Measurements from ENCODE around the gene METTL23.

The METTL23 gene, protein sequence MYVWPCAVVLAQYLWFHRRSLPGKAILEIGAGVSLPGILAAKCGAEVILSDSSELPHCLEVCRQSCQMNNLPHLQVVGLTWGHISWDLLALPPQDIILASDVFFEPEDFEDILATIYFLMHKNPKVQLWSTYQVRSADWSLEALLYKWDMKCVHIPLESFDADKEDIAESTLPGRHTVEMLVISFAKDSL

DNA sequence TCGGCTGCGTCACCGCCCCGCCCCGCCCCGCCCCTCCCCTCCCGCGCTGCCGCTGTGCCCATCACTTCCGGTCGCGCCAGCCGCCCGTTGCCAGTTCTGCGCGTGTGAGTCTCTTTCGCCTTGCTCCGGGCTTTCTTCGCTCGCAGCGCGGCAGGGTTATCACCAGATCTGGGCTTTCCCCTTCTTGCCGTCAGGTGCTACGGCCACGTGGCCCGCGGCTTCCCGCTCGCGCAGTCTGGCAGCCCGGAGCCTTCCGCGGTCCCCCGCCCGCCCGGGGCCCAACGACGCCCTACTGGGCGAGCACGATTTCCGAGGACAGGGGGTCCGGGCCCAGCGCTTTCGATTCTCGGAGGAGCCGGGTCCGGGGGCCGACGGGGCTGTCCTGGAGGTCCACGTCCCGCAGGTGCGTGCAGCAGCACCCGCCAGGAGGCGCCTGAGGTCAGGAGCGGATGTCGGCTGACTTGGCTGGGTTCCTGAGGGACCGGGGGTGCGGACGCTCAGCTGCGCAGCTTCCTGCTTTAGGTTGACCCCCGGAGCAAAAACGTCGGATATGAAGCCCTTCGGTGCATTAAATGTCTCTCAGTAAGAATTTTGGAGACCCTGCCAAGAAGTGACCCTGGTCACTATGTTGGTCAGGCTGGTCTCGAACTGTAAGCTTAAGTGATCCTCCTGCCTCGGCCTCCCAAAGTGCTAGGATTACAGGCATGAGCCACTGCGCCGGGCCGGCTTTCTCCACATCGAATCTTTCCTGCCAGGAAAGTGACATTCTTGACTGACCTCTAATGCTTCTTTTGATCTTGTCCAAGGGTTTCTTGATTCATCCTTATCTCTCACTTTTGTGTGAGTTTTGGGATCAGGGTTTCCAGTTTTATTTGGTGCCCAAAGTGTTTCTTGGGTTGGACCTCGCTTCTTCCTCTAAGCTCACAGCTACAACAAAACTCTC is at the start of gene METTL23:
Gene METTL23, plus strand, starts transcription at position 64 of the 943 bp plus-strand sequence. CDS start 2,872 bp downstream, outside the sequence.
- peak; percentile 62 for DNase-seq (ENCODE audit: low spot score)

DNA sequence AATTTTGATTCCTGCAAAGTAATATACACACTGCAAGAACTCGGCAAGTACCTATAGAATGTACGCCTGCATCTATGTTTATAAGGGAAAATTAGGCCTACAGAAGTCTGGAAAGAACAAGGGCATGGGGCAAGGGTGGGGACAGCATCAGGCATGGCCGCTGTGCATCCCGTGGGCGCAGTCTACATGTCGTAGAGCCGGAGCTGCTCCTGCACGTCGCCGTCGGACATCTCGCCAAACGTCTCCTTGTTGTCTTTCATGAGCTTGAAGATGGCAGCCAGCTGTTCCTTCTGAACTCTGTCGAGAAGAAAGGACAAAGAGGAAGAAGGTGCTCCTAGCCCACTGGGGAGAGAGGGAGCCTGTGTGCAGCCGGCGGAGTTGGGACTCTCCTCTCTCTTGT is 49.2 kb upstream of the METTL23 start:
- no peak for DNase-seq (ENCODE audit: low spot score)

DNA sequence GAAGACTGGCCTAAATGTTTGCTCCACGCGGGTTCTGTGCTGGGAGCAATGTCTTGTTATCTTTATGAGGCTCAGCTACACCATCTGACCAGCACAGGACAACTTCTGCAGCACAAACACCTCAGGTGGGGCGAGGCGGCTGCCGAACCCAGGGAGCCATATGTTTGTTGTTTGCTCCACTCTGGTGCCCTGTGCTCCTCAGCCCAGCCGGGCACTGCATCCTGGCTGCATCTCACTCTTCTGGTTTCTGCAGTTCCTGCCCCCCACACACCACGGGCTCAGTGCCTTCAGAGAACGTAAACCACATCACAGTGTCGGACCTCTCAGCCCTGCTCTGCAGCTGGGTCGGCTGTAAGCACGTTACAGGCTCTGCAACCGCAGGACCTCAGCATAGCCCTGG is 48.3 kb upstream of the METTL23 start:
- DNase-seq (ENCODE audit: low spot score) = no peak

DNA sequence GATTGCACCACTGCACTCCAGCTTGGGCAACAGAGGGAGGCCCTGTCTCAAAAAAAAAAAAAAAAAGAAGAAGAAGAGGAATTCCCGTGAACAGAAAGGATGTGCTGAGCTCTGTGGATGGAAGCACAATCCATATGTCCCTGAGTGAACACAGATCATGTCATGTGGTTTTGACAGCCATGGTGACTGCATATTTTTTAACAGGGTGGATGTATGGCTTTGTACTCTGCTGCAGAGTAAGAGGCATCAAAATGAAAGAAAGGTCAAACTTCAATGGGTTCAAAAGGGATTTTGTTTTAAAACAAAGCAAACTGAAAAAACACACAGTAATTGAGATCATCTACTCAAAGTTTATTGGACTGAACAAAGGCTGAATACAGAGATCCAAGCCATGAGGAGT is 47.4 kb upstream of the METTL23 start:
- no peak for DNase-seq (ENCODE audit: low spot score)

DNA sequence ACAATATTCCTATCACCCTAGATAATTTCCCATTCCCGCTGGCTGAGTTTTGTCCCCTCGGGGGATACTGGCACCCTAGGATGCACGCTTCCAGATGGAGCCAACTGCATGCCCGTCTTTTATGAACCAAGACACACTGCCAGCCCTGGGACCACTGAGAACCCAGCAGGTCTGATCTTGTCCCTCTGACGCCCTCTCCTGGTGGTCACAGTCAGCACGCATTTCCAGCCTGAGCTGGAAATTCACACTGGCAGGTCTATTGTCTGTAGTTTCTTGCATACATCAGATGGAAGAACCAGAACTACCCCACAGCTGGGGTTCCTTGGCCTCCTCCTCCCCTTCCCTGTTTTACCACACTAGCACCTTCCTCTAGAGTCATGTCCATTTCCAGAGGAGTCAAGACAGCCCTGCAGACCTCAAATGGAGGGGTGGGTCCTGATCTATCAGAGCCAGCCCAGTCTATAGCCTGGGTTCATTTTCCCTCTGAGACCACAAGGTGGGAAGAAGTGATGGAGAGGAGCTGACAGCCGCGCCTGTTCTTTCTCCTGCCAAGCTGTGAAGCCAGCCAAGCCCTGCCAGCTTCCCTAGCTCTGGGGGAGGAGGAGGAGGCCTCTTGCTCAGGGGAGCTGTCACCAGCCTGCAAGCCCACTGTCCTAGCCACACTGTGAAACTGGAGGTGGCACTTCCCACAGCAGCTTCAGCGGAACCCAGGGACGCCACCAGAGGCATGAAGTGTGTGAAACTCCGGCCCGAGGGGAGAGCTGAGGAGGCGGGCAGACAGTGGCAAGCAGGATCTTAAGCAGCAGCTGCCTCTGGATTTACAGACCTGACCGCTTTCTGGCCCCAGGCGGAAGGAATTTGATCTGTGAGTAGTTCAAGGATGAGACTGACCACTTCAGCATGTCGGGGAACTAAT is 45.2 kb upstream of the METTL23 start:
- DNase-seq (ENCODE audit: low spot score) = peak; percentile 84

DNA sequence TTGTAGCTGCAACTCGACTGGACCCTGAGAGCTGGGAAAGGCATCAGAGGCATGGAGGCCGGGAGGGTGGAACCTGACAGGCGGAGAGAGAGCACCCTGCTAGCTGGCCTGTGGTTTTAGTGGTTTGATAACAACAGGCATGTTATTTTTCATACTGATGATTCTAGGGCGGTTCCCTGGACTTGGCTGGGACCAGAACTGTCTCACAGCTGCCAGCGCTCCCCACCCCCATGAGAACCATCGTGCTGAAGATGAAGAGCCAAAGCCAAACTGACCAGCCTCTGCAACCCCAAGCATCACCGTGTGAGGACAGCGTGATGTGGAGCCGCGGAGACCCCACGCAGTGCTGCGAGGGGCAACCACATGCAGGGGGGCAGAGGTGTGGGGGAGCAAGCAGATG is 44.3 kb upstream of the METTL23 start:
- DNase-seq (ENCODE audit: low spot score) = no peak

DNA sequence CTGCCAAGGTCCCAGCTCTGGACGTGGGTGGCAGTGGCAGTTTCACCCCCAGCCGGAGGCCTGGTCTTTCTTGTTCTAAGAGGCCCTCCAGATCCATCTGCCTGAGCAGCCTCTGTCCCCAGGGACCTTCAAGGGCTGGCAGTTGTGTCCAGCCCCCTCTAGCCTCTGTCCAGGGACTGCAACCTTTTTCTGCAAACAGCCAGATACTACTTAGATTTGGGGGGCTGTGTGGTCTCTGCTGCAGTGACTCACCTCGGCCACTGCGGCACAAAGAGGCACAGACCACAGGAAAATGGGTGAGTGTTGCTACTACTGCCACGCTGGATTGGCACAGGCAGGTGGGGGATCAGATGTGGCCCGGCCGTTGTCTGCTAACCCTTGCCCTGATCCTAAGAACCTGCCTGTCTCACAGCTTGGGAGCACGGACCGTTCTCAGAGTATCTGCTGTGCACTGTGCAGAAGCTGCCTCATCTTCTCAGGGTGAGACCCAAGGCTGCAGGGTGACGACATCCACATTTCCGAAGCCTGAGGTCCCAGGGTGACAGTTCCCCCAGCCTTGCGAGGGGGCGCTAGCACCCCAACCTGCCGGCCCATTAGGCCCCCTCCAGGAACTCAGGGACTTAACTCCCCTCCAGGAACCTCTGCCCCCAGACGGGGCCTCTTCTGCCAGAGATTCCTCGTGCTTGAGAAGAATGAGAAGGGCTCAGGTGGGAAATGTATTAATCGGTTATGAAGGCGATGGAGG is 43.5 kb upstream of the METTL23 start:
- DNase-seq (ENCODE audit: low spot score) = no peak

DNA sequence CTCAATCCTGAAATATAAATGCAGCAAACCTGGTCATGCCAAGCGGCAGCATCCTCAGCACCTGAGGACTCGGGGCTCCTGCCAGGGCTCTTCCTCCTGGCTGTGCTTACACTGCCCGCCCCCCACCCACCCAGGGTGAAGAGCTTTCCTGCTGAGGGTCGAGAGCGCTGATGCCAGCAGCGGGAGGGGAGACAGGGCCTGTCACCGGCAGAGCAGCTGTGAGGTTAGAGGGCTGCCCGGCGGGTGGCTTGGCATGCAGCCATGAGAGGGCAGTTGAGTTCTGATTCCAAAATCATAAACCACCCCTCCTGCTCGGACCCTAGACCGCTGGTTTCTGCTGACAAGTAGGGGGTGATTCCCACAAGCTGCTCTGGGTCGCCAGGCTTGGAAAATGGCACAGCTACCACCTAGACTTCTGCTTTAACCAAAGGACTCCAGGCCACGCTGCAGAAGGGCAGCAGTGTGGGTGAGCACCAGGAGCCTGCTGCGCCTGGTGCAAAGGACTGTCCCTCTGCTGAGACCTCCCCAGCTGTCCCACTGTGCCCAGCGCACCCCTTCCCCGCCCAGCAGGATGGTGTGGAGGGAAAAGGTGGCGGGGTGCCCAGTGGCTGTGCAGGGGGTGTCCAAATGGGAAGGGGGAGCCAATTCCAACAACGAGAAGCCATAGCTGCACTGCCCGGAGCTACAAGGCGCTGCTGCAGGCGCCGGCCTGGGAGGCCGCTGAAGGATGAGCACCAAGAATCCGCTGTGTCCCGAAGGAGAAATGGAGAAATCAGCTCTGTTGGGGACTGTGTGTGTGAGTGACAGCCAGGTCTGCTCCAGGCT is 42.5 kb upstream of the METTL23 start:
- DNase-seq (ENCODE audit: low spot score) = no peak

DNA sequence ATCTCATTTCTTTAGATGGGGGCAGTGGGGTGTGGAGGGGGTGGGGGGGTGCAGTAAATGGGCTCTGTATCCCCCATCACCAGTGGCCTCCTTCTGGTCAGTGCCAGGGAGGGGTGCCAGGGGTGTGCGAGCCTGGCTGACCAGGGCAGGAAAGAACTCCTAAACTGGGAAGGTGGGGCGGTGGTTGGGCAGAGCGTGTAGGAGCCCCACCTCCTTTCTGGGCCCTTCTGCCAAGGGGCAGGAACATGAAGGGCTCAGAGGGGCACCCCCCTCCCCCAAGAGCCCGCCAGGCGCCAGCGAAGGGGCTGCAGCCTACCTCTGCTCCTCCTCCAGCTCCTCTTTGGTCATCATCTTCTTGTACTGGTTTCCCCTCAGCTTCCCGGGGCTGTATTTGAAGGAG is 41.9 kb upstream of the METTL23 start:
- DNase-seq (ENCODE audit: low spot score) = no peak

DNA sequence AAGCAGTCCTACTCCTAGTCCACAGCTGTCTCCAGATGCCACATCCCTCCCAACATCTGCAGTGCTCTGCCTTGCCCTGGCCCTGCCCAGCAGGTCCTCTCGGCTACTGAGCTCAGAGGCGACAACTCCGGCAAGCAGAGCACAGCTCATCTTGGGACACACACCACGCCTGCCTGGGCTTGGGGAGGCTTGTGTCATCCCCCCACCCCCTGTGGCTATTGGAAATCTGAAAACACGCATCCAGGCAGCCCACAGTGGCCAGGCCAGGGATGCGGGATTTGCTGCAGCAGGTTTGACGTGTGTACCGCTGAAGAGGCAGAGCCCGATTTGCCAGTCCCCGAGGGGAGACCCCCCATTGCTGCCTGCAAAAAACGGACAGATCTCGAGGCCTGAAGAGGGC is 41.3 kb upstream of the METTL23 start:
- DNase-seq (ENCODE audit: low spot score) = no peak

DNA sequence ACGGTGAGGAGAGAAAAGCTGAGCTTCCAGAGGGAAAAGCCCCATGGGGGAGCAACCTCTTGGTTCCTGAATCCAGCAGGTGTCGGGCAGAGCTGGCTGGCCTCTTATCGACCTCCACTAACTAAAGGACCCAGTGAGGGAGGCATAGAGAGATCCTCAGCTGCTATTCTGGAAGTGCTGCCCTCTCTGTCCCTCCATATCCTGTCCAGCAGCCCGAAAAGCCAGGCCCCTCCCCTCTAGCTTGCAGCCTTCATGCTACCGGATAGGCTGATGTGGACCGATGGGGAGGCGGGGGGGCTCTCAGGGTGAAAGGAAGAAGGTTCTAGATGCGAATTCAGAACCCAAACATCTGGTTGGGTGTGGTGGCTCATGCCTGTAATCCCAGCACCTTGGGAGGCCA is 40.8 kb upstream of the METTL23 start:
- no peak for DNase-seq (ENCODE audit: low spot score)

DNA sequence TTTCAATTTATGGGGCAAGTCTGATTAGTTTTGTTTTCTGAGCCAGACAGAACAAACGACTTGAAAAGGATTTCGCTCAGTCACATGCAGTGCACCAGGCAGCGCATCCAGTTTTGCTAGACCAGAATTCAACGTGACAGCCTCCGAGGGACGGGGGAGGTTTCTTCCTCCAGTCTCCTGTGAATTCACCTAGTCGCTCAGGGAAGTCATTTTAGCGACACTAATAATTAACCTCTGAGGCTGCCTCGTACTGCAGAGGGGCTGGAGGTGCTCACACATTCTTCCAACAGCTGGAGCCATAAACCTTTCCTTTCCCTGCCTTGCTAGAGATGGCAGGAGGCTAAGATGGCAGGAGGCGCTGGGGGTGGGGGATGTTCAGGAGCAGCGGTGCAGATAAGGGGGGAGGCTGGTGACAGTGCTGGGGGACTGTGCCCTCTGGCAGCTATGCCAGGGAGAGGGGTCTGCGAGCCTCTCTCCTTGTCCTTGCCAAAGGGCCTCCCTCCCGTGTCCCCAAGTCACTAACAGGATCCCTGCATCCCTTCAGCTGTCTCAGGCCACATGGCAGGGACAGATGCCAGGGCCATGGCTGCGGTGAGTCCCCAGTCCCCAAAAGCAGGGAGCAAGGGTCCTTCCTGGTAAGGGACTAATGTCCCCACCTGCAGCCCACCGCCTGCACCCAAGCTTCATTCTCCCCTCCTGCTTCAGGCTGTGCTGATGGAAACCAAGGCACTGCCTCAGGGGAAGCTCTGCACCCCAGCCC is 39.9 kb upstream of the METTL23 start:
- DNase-seq (ENCODE audit: low spot score) = no peak

DNA sequence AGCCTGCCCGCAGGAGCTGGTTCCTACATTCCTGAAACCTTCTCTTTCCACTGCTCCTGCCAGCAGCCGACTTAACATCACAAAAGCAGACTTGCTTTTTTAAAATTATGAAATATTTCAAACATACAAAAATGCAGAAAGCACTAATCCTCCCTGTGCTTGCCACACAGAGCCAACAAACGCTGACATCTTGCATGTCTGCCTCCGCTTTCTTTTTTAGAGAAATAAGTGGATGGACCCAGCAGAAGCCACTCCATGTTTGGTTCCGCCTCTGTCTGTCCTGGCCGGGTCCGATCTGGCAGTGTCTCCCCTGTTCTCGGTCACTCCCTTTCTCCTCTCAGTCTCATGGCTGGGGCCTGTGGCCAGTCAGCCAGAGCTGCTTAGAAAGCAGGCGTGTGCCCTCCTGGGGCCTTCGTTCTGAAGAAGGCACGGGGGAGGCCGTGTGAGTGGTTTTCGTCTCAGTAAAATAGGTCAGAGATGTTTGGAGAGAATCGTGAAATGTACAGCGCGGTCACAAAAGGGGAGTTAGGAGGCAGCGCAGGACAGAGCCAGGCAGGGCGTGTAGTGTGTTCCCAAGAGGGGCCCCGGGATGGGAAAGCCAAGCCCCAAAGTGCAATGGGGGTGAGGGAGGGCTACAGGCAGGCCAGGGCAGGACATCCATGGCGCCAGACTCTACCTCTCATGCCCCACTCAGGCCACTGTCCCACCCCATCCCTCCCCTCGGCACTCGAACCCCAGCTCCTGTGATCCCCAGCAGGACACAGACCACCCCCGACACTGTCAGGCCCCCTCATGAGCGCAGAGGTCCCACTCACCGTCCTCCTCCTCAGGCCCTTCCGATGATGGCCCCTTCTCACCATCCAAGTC is 39.1 kb upstream of the METTL23 start:
- DNase-seq (ENCODE audit: low spot score) = peak; percentile 22

DNA sequence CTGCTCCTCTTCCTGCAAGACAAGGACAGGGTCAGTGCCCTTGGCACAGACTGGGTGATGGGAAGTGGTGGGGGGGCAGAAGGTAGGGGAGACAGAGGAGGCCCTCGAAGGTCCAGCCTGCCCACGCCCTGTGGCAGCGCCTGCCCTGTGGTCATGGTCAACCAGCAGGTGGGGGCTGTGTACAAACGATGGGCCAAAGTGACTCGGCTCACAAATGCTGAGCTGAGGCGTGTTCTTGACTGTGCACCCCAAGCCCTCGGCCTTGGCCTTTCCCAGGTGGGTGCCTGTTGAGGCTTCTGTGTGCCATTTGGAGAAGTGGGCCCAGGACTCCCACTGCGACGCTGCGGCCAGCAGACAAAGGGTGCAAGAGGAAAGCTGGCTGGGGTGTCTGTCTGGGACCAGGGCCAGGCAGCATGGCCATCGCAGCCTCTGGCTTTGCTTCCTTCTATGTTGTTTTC is 38.4 kb upstream of the METTL23 start:
- DNase-seq (ENCODE audit: low spot score) = no peak

DNA sequence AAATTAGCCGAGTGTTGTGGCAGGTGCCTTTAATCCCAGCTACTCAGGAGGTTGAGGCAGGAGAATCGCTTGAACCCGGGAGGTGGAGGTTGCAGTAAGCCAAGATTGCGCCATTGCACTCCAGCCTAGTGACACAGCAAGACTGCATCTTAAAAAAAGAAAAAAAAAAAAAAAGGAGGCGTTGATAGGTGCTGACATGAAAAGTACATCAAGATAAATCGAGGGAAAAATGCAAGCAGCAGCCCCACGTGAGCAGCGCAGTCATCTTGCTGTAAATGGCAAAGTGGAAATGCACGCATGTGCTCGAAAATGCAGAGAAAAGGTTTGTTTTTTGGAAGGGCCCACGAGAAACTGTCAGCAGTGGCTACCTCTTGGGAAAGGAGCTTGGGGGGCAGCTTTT is 36.8 kb upstream of the METTL23 start:
- DNase-seq (ENCODE audit: low spot score) = no peak

DNA sequence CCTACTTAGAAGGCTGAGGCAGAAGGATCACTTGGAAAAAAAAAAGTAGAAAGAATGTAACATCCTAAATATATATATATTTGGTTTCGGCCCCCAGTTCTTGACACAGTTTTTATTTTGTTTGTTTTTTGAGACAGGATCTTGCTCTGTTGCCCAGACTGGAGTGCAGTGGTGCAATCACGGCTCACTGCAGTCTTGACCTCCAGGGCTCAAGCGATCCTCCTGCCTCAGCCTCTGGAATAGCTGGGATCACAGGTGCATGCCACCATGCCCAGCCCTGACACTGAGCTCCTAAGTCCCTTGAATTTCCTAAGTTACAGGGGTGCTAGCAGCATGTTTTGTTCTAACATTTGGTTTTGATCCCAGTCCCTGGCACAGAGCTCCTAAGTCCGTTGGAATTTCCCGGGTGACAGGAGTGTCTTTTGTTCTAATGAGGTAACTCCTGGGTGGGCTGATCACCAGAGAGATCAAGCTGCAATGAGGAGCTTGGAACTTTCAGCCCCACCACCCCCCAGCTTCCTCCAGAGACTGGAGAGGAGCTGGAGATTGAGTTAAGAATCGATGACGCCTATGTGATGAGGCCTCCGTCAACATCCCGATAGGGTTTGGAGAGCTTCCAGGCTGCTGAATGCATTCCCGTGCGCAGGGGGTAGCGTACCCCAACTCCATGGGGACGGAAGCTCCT is 35.9 kb upstream of the METTL23 start:
- no peak for DNase-seq (ENCODE audit: low spot score)

DNA sequence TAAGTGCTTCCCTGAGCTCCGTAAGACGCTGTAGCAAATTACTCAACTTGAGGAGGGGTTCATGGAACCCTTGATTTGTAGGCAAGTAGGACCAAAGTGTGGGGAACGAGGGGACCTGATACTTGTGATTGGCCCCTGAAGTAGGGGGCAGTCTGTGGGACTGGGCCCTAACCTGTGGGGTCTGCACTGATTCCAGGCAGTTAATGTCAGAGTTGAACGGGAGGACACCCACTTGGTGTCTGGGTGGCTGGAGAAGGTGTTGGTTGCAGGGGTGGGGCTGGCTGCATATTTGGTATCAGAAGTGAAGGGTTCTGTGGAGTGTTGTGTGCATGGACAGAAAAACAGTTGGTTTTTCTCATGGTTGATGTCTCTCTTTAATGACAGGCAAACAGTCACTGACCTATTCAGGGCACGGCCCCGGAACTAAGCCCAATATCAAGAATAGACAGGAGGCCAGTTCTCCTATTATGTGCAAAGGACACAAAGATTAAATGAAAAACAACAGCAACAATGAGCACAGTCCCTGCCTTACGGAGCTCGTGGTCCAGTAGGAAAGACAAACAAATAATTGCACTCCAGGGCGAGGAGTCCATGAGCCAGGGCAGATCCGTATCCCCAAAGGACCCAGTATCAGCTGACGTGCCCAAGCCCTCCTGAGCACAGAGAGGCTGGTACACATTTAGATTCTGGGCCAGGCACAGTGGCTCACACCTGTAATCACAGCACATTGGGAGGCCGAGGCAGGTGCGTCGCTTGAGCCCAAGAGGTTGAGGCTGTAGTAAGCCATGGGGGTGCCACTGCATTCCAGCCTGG is 35.1 kb upstream of the METTL23 start:
- DNase-seq (ENCODE audit: low spot score) = no peak

Measured in cerebellar cortex (tissue), 1 donor.